Measurements from ENCODE around the gene SLC34A3. TPM values are rescaled to one million over a fixed set of nuclear protein-coding genes. Genes with fewer than 3 reads are reported as not detected.

Gene SLC34A3
- total and polyA plus RNA-seq, 2 experiments from 2014 or later, result not detected

DNA sequence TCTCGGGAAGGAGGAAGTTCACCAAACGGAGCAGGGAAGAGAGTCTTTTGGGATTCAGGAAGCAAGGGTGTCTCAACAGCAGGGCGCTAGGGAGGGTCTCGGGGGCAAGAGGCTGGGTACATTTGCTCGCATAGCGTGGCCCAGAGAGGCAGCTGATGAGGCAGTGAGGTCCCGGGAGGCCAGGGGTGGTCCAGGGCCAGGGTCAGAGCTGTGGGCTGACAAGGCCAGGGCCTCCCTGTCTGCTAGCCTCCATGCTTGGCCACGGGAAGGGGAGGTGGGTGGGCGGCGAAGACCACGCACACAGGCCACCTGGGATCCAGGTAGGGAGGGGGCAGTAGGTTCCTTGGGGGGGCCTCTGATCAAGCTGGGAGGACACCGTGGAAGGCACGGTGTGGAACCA lies 19.2 kb upstream of the SLC34A3 start:
- Histone ChIP-seq H3K36me3 (no peaks in the 10 kb centered on the region), H3K27me3 (no peaks in the 10 kb centered on the region), H3K4me1 (ENCODE audit: low read depth) (peaks cover under 1% of the 10 kb centered on the region), H3K27ac (no peak overlapping the region), H3K4me3 (no peak overlapping the region), H3K9me3 (ENCODE audit: low read depth) (no peaks in the 10 kb centered on the region)
- DNase-seq (ENCODE audit: low read depth in 1 of 2, low spot score in 1 of 2), result no peak
- TF ChIP-seq, protein P1, sequence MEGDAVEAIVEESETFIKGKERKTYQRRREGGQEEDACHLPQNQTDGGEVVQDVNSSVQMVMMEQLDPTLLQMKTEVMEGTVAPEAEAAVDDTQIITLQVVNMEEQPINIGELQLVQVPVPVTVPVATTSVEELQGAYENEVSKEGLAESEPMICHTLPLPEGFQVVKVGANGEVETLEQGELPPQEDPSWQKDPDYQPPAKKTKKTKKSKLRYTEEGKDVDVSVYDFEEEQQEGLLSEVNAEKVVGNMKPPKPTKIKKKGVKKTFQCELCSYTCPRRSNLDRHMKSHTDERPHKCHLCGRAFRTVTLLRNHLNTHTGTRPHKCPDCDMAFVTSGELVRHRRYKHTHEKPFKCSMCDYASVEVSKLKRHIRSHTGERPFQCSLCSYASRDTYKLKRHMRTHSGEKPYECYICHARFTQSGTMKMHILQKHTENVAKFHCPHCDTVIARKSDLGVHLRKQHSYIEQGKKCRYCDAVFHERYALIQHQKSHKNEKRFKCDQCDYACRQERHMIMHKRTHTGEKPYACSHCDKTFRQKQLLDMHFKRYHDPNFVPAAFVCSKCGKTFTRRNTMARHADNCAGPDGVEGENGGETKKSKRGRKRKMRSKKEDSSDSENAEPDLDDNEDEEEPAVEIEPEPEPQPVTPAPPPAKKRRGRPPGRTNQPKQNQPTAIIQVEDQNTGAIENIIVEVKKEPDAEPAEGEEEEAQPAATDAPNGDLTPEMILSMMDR (IDR thresholded peaks at IDR 0.05; ENCODE audit: low read depth, low read length), result no peak

DNA sequence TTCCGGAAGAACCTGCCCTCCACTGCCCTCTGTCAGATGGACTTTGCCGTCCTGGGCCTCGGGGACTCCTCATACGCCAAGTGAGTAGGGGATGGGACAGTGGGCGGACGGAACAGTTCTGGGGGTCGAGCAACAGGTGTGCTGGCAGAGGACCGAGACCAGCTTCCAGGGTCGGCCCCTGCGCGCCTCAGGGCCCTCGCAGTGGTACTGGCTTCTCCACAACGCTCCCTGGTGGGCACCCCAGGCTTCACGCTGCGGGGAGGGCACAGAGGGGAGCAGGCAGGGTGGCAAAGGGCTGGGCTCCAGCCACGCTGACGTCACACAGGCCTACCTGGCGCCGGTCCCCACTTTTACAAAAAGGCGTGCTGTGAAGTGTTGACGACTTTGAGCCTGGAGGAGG lies 18.2 kb upstream of the SLC34A3 start:
- H3K27ac ChIP-seq, result no peak overlapping the region
- no peaks in the 10 kb centered on the region for H3K9me3 ChIP-seq (ENCODE audit: low read depth)
- no peak for DNase-seq (ENCODE audit: low read depth in 1 of 2, low spot score in 1 of 2)
- no peaks in the 10 kb centered on the region for H3K27me3 ChIP-seq
- TF ChIP-seq, protein P1 (IDR thresholded peaks at IDR 0.05; ENCODE audit: low read depth, low read length), result no peak
- no peak overlapping the region for H3K4me3 ChIP-seq
- H3K36me3 ChIP-seq, result no peaks in the 10 kb centered on the region
- H3K4me1 ChIP-seq (ENCODE audit: low read depth), result peaks cover 3% of the 10 kb centered on the region

- TF ChIP-seq, protein P1 (IDR thresholded peaks at IDR 0.05; ENCODE audit: low read depth, low read length), result no peak
- H3K36me3 ChIP-seq, result no peaks in the 10 kb centered on the region
- peaks cover 12% of the 10 kb centered on the region for H3K4me1 ChIP-seq (ENCODE audit: low read depth)
- no peaks in the 10 kb centered on the region for H3K27me3 ChIP-seq
- DNase-seq (ENCODE audit: low read depth in 1 of 2, low spot score in 1 of 2), result no peak
- H3K4me3 ChIP-seq, result no peak overlapping the region
- no peaks in the 10 kb centered on the region for H3K9me3 ChIP-seq (ENCODE audit: low read depth)
- H3K27ac ChIP-seq, result no peak overlapping the region
Observed at GRCh38 chr9:137213160-137214060, 17.3 kb upstream of the SLC34A3 start.

- no peak for DNase-seq (ENCODE audit: low read depth in 1 of 2, low spot score in 1 of 2)
- TF ChIP-seq, protein P1 (IDR thresholded peaks at IDR 0.05; ENCODE audit: low read depth, low read length), result no peak
- no peaks in the 10 kb centered on the region for H3K36me3 ChIP-seq
Observed at GRCh38 chr9:137214620-137215019, 16.1 kb upstream of the SLC34A3 start.

DNA sequence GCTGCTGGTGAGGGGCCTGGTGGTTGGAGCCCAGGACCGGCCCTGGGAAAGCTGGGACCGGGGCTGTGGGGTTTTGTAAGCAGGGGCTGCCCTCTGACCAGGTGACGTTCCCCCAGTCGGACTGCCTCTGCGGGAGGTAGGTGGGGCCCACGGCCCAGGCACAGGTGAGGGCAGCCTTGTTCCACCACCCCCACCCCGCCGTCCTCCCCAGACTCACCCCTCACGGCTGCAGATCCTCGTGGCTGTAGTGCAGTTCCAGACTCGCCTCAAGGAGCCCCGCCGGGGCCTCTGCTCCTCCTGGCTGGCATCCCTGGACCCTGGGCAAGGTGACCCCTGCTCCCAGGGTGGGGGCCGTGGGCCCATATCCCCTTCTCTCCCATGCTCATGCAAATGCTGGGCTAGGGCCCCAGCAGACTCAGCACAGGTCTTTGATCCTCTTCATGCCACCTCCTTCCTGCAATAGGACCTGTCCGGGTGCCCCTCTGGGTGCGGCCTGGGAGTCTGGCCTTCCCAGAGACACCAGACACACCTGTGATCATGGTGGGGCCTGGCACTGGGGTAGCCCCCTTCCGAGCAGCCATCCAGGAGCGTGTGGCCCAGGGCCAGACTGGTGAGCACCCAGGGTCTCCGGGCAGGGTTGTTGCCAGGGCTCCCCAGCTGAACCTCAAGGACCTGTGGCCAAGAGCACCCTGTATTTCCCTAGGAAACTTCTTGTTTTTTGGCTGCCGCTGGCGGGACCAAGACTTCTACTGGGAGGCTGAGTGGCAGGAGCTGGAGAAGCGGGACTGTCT lies 15.3 kb upstream of the SLC34A3 start:
- Histone ChIP-seq H3K4me3 (no peak overlapping the region), H3K4me1 (ENCODE audit: low read depth) (peaks cover 21% of the 10 kb centered on the region), H3K27ac (no peak overlapping the region), H3K27me3 (no peaks in the 10 kb centered on the region), H3K36me3 (no peaks in the 10 kb centered on the region), H3K9me3 (ENCODE audit: low read depth) (no peaks in the 10 kb centered on the region)
- TF ChIP-seq, protein P1 (IDR thresholded peaks at IDR 0.05; ENCODE audit: low read depth, low read length), result no peak
- DNase-seq (ENCODE audit: low read depth in 1 of 2, low spot score in 1 of 2), result no peak

More at GRCh38 chr9:137214620-137215019, 16.1 kb upstream of the SLC34A3 start:
- Histone ChIP-seq H3K27ac (no peak overlapping the region), H3K4me1 (ENCODE audit: low read depth) (peaks cover 19% of the 10 kb centered on the region), H3K27me3 (no peaks in the 10 kb centered on the region), H3K4me3 (no peak overlapping the region), H3K9me3 (ENCODE audit: low read depth) (no peaks in the 10 kb centered on the region)

Data from cardiac muscle cell (in vitro differentiated cells and primary cell).